AML-193 (cell line): Measurements from ENCODE around the gene C4orf50.

Experiments used
- DNase-seq, 2 experiments: peaks; one replicate each; lab custom pipeline; 2025; lab: John Stamatoyannopoulos, UW

C4orf50 gene

DNA sequence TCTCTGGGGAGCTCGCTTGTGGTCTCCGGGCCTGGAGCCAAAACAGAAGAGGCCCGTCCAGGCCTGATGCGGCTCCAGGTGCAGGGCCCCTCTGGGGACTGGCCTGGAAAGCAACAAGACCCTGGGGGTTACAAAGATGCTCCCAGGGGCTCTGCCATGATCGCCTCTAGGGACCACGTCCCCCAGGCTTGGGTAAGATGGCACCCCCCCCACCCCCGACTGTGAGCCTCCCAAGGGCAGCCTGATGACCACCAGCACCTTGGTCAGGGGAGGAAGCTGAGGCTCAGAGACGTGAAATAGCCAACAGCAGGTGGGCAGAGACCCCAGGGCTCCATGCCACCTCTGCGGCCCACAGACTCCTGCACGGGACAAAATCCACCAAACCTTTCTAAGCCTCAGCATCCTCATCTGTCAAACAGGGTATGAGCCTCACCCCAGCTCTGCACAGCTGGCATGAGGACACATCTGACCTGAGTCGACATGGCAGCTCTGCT is 25.4 kb downstream of the C4orf50 start:
- no peak for DNase-seq

- no peak for DNase-seq
Measured at GRCh38 chr4:5992171-5992827, 25.9 kb downstream of the C4orf50 start.

GRCh38 chr4:5991405-5991804 is 26.8 kb downstream of the C4orf50 start:
- DNase-seq = no peak

- no peak for DNase-seq
Measured at GRCh38 chr4:5990446-5991160, 27.6 kb downstream of the C4orf50 start.

- DNase-seq = no peak
Measured at GRCh38 chr4:5989236-5990225, 28.7 kb downstream of the C4orf50 start.

- DNase-seq = no peak
Measured at GRCh38 chr4:5988086-5988845, 30.0 kb downstream of the C4orf50 start.

- DNase-seq = no peak
Measured at GRCh38 chr4:5984843-5985242, 33.4 kb downstream of the C4orf50 start.

- no peak for DNase-seq
Measured at GRCh38 chr4:5982156-5982973, 35.9 kb downstream of the C4orf50 start.

GRCh38 chr4:5980436-5981155 is 37.6 kb downstream of the C4orf50 start:
- DNase-seq = no peak

GRCh38 chr4:5979981-5980380 is 38.2 kb downstream of the C4orf50 start:
- no peak for DNase-seq

GRCh38 chr4:5976921-5977320 is 41.3 kb downstream of the C4orf50 start:
- no peak for DNase-seq

GRCh38 chr4:5976431-5976830 is 41.8 kb downstream of the C4orf50 start:
- no peak for DNase-seq

DNA sequence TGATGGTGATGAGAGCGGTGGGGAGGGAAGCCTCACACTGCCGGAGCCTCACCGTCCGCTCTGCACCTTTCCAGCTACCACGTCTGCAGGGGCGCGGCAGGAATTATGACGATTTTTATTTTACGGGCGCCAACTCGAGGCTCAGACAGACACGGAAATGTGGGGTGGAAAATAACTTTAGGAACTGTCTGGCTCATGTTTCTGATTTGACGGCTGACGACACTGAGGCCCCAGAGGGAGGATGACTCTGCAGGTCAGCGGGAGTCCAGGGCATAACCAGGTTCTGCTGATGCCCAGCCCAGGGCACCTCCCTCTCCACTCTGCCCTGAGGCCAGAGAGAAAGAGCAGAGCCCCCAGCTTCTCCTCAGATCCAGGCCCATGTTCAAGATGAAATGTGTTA is 43.9 kb downstream of the C4orf50 start:
- DNase-seq = no peak

- no peak for DNase-seq
Measured at GRCh38 chr4:5973486-5974220, 44.6 kb downstream of the C4orf50 start.

DNA sequence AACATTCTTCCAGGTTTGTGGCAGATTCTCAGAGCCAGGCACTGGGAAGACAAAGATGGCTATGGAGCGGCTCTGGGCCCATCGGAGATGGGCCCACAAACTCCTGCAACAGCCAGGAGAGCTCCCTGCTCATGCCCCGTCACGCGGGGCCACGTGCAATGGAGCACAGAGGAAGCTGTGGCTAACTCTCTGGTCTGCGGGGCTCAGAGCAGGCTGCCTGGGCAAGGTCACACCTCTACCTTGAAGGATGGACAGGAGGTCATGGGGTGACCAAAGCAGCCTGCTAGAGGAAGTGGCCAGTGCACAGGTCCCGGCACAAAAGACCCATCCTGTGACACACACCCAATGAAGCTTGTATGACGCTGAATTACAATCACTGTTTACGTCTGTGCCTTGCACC is 45.2 kb downstream of the C4orf50 start:
- DNase-seq = no peak

DNA sequence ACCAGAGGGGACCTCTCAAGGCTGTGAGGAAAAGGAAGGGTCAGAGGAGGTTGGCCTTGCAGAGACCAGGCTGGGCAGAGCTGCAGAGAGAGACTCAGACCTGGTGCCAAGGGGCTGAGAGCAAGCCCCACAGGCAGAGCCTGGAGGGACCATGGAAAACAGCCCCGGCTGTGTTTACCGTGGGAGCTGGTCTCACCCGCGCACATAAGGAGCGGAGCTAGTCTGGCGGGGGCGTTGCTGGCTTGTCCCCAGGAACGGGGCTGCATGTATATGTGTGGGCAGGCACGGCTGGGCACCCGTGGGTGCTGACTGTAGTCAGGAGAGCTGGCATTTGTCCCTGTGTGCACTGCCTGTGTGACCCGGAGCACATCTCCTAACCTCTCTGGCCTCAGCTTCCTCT is 45.7 kb downstream of the C4orf50 start:
- DNase-seq = no peak

DNA sequence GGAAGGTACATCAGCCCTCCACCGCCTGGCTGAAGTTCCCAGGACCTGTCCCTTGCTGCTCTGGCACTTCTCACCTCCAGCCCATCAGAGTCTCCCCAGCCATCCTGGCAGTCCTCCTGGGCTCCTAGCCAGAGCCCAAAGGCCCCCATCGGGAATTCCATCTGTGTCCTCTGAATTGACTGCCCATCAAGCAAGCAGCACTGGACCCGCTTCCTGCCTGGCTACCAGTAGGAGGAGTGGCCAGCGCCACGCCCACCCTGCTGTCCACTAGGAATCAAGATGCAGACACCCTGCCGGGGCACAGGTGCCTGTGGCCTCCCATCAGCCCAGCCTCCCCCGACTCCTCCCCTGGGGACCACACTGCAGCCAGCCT is 47.2 kb downstream of the C4orf50 start:
- no peak for DNase-seq

- no peak for DNase-seq
Measured at GRCh38 chr4:5970381-5971077, 47.7 kb downstream of the C4orf50 start.

DNA sequence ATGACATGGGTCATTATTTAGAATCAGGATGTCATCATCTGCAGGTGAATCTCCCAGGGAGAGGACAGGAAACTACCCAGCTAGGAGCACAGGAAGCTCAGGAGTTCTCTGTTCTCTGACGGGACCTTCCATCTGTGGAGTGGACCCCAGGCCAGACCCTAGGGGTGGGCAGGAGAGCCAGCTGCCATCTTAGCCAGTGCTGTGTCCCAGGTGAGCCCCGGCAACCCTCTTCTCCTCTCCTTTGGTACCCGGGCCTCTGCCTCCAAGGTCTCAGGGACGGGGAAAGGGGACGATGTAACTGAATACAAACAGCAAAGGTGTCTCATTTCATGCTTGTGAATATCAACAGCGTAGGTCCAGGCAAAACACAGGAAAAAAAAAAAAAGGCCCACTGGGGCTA is 48.5 kb downstream of the C4orf50 start:
- no peak for DNase-seq
